Measurements from ENCODE around the gene THBS2.

DNA sequence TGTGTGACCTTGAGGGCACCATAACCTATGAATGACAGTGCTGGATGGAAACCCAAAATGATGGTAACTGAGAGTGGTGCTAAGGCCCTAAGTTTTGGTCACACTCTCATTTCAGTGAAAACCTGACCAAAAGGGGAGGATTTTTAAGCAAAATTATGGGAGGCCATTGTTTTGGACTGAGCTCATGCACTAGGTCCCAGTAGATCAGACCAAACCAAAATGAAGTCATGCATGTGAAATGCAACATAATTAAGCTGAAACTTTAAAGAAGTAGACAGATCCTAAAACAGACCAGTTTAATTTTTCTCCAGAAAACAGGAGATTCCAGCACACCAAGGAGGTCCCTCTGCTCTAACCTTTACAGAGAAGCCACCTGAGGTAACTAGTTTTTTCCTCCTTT is 24.0 kb upstream of the THBS2 start:
- TF ChIP-seq, protein P1, sequence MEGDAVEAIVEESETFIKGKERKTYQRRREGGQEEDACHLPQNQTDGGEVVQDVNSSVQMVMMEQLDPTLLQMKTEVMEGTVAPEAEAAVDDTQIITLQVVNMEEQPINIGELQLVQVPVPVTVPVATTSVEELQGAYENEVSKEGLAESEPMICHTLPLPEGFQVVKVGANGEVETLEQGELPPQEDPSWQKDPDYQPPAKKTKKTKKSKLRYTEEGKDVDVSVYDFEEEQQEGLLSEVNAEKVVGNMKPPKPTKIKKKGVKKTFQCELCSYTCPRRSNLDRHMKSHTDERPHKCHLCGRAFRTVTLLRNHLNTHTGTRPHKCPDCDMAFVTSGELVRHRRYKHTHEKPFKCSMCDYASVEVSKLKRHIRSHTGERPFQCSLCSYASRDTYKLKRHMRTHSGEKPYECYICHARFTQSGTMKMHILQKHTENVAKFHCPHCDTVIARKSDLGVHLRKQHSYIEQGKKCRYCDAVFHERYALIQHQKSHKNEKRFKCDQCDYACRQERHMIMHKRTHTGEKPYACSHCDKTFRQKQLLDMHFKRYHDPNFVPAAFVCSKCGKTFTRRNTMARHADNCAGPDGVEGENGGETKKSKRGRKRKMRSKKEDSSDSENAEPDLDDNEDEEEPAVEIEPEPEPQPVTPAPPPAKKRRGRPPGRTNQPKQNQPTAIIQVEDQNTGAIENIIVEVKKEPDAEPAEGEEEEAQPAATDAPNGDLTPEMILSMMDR (conservative IDR thresholded peaks at IDR 0.05; ENCODE audit: low read length), result no peak
- no peak for TF ChIP-seq EZH2phosphoT487 (IDR thresholded peaks at IDR 0.05; ENCODE audit: borderline replicate concordance)
